SK-N-SH (cell line): ENCODE results near the gene PSMC5. TPM values are rescaled to one million over a fixed set of nuclear protein-coding genes. Genes with fewer than 3 reads are reported as not detected.

Experiments used
- CTCF ChIA-PET: fragments of 300-600, 350-600 bp; formaldehyde crosslinking; extraction: SDS; loops from one replicate; lab custom pipeline; 2021; lab: Yijun Ruan, JAX
- POLR2A ChIA-PET: fragments of 350-600 bp; sonication (Branson Sonifier 250); formaldehyde crosslinking; extraction: SDS; loops from one replicate; lab custom pipeline; 2020; ENCODE audit warnings: antibody characterized with exemption, inconsistent platforms; lab: Yijun Ruan, JAX
- DNase-seq: peaks from one replicate; pipeline ENCODE4 v3.0.0; 2012
- H2AFZ ChIP-seq: fragments of 200-600 bp; sonication (generic); 2 replicates; pipeline ENCODE4 v1.8.1; 2016; ENCODE audit warnings: antibody characterized with exemption, mild to moderate bottlenecking, low read depth
- H3F3A ChIP-seq: fragments of 200-600 bp; sonication (generic); replicated peaks from 2 replicates; pipeline ENCODE3; 2016; ENCODE audit warnings: antibody characterized with exemption, mild to moderate bottlenecking; ENCODE audit not compliant: insufficient read depth
- H3K27ac ChIP-seq, 2 experiments: fragments of 200-500 bp in 1 of 2; fragments of 200-600 bp in 1 of 2; sonication (Bioruptor generic) in 1 of 2; sonication (generic), shearing (Covaris generic) in 1 of 2; 2 replicates each; pipeline versions ENCODE4 v1.5.1 to v1.6.1; 2014 to 2016; ENCODE audit warnings: low read depth in 2 of 2, inconsistent platforms in 1 of 2, low read length in 1 of 2, mild to moderate bottlenecking in 1 of 2, mixed read lengths in 1 of 2
- H3K27me3 ChIP-seq: fragments of 200-600 bp; sonication (generic), shearing (Covaris generic); 2 replicates; pipeline ENCODE4 v1.6.1; 2016; ENCODE audit warnings: mixed run types; ENCODE audit not compliant: insufficient read depth
- H3K36me3 ChIP-seq, 2 experiments: fragments of 200-500 bp in 1 of 2; fragments of 200-600 bp in 1 of 2; sonication (Bioruptor generic) in 1 of 2; sonication (generic) in 1 of 2; replicated peaks in 1 of 2; 2 replicates each; pipeline versions ENCODE3 to v1.5.1; 2014 to 2016; ENCODE audit warnings: low read length in 1 of 2, mild to moderate bottlenecking in 1 of 2; ENCODE audit not compliant: insufficient read depth in 2 of 2, control insufficient read depth in 1 of 2
- H3K4me1 ChIP-seq, 2 experiments: fragments of 200-500 bp in 1 of 2; fragments of 200-600 bp in 1 of 2; sonication (Bioruptor generic) in 1 of 2; sonication (generic), shearing (Covaris generic) in 1 of 2; 2 replicates each; pipeline versions ENCODE4 v1.5.1 to v1.6.1; 2014 to 2016; ENCODE audit warnings: low read depth in 1 of 2, low read length in 1 of 2, mixed run types in 1 of 2; ENCODE audit not compliant: insufficient read depth in 2 of 2, control insufficient read depth in 1 of 2
- H3K4me2 ChIP-seq: fragments of 200-600 bp; sonication (generic), shearing (Covaris generic); 2 replicates; pipeline ENCODE4 v1.6.1; 2017; ENCODE audit warnings: mixed run types
- H3K4me3 ChIP-seq, 2 experiments: fragments of 200-500 bp in 1 of 2; fragments of 200-600 bp in 1 of 2; sonication (Bioruptor generic) in 1 of 2; sonication (generic), shearing (Covaris generic) in 1 of 2; 2 replicates each; pipeline versions ENCODE4 v1.5.1 to v1.8.1; 2014 to 2016; ENCODE audit warnings: low read depth in 2 of 2, inconsistent platforms in 1 of 2, low read length in 1 of 2, mild to moderate bottlenecking in 1 of 2, mixed read lengths in 1 of 2, moderate library complexity in 1 of 2
- H3K79me2 ChIP-seq: fragments of 200-600 bp; sonication (generic); 2 replicates; pipeline ENCODE4 v1.8.1; 2017; ENCODE audit warnings: mild to moderate bottlenecking; ENCODE audit not compliant: insufficient read depth
- H3K9ac ChIP-seq: fragments of 200-600 bp; sonication (generic); 2 replicates; pipeline ENCODE4 v1.6.1; 2017; ENCODE audit warnings: mixed run types
- H3K9me2 ChIP-seq: fragments of 200-600 bp; sonication (generic); 2 replicates; pipeline ENCODE4 v1.6.1; 2017; ENCODE audit warnings: mixed run types
- H3K9me3 ChIP-seq: fragments of 200-600 bp; sonication (generic); 2 replicates; pipeline ENCODE4 v1.6.1; 2017; ENCODE audit warnings: mixed run types, mild to moderate bottlenecking, moderate library complexity
- H4K20me1 ChIP-seq: fragments of 200-600 bp; sonication (generic); 2 replicates; pipeline ENCODE4 v1.6.1; 2017; ENCODE audit warnings: mild to moderate bottlenecking, mixed run types; ENCODE audit not compliant: insufficient read depth
- CHD2 ChIP-seq: fragments of 150-350 bp; IDR thresholded peaks from 2 replicates; pipeline ENCODE4 v1.6.1; 2018; ENCODE audit warnings: low read length; ENCODE audit not compliant: partially characterized antibody
- EP300 ChIP-seq, 2 experiments: IDR thresholded peaks; 2 replicates each; pipeline versions ENCODE4 v1.4.0 to v1.6.1; 2012; ENCODE audit warnings: borderline replicate concordance in 1 of 2, low read depth in 1 of 2, low read length in 1 of 2
- EZH2phosphoT487 ChIP-seq: fragments of 200-600 bp; sonication (generic); IDR thresholded peaks from 2 replicates; pipeline ENCODE4 v1.6.1; 2017; ENCODE audit warnings: low read depth, mixed run types, mild to moderate bottlenecking, antibody characterized with exemption, moderate library complexity, borderline replicate concordance
- FOSL2 ChIP-seq: IDR thresholded peaks from 2 replicates; pipeline ENCODE4 v1.4.0; 2012; ENCODE audit warnings: low read depth, mild to moderate bottlenecking, moderate library complexity, borderline replicate concordance
- FOXJ3 ChIP-seq: sonication (generic); formaldehyde crosslinking; IDR thresholded peaks from 2 replicates; pipeline ENCODE4 v1.5.1; 2020; ENCODE audit warnings: mild to moderate bottlenecking, missing genetic modification reagents
- FOXM1 ChIP-seq: IDR thresholded peaks from 2 replicates; pipeline ENCODE4 v1.4.0; 2012; ENCODE audit warnings: low read depth, mild to moderate bottlenecking
- GABPA ChIP-seq: IDR thresholded peaks from 2 replicates; pipeline ENCODE4 v1.4.0; 2012; ENCODE audit warnings: low read depth, mild to moderate bottlenecking
- GATA2 ChIP-seq: sonication (generic); formaldehyde crosslinking; IDR thresholded peaks from 2 replicates; pipeline ENCODE4 v1.5.0; 2020; ENCODE audit warnings: mild to moderate bottlenecking, missing genetic modification reagents
- JUND ChIP-seq: IDR thresholded peaks from 2 replicates; pipeline ENCODE4 v1.4.0; 2012
- NFIC ChIP-seq: IDR thresholded peaks from 2 replicates; pipeline ENCODE4 v1.4.0; 2012; ENCODE audit warnings: borderline replicate concordance
- POLR2AphosphoS5 ChIP-seq: IDR thresholded peaks from 2 replicates; pipeline ENCODE4 v1.6.1; 2012; ENCODE audit warnings: low read depth, low read length
- RAD21 ChIP-seq: IDR thresholded peaks from 2 replicates; pipeline ENCODE4 v1.6.1; 2012; ENCODE audit warnings: mild to moderate bottlenecking, low read length
- RFX5 ChIP-seq: IDR thresholded peaks from 2 replicates; pipeline ENCODE4 v1.6.1; 2012; ENCODE audit warnings: mild to moderate bottlenecking, improper control_type of control experiment, low read length
- RXRA ChIP-seq: IDR thresholded peaks from 2 replicates; pipeline ENCODE4 v1.4.0; 2012; ENCODE audit warnings: low read depth, mild to moderate bottlenecking, borderline replicate concordance
- SIN3A ChIP-seq: IDR thresholded peaks from 2 replicates; pipeline ENCODE4 v1.6.1; 2012; ENCODE audit warnings: low read depth, mild to moderate bottlenecking, low read length, moderate library complexity, borderline replicate concordance
- SMC3 ChIP-seq: IDR thresholded peaks from 2 replicates; pipeline ENCODE4 v1.6.1; 2012; ENCODE audit warnings: low read depth, low read length, improper control_type of control experiment
- TAF1 ChIP-seq: IDR thresholded peaks from 2 replicates; pipeline ENCODE4 v1.6.1; 2012; ENCODE audit warnings: low read depth, mild to moderate bottlenecking, low read length, moderate library complexity, borderline replicate concordance
- TCF12 ChIP-seq: IDR thresholded peaks from 2 replicates; pipeline ENCODE4 v1.4.0; 2012
- TEAD4 ChIP-seq: IDR thresholded peaks from 2 replicates; pipeline ENCODE4 v1.4.0; 2012; ENCODE audit warnings: mild to moderate bottlenecking, borderline replicate concordance; ENCODE audit not compliant: insufficient read depth
- WGBS: methylation state at CpG from one replicate; pipeline ENCODE4 v1.1.6; 2017; ENCODE audit warnings: low lambda C conversion rate; 5-methylcytosine and 5-hydroxymethylcytosine counted together
- polyA plus RNA-seq, 3 experiments: library from polyadenylated mRNA; depleted of rRNA; stranded (reverse); fragments of >200 nt; gene quantifications; 2 replicates each; pipeline ENCODE4 v1.2.3, GENCODE V29; 2012
- TF ChIP-seq, protein P1 (sequence below): IDR thresholded peaks from 2 replicates; pipeline ENCODE4 v1.4.0; 2012; ENCODE audit warnings: low read depth
- TF ChIP-seq, protein P2 (sequence below): fragments of 200-600 bp; sonication (generic); IDR thresholded peaks from 2 replicates; pipeline ENCODE4 v1.6.1; 2017; ENCODE audit warnings: antibody characterized with exemption, mild to moderate bottlenecking, moderate library complexity
- TF ChIP-seq, protein P3 (sequence below): IDR thresholded peaks from 2 replicates; pipeline ENCODE4 v1.4.0; 2012; ENCODE audit warnings: low read depth, borderline replicate concordance
- TF ChIP-seq, protein P4 (sequence below): IDR thresholded peaks from 2 replicates; pipeline ENCODE4; 2012

The PSMC5 gene
- 424 and 468 TPM in 2 replicates for polyA plus RNA-seq (2012; rRNA removed)
- 441 and 497 TPM in 2 replicates for polyA plus RNA-seq (2012; cell fraction: cytosol; rRNA removed)
- 369 and 384 TPM in 2 replicates for polyA plus RNA-seq (2012; cell fraction: nucleus; rRNA removed)

DNA sequence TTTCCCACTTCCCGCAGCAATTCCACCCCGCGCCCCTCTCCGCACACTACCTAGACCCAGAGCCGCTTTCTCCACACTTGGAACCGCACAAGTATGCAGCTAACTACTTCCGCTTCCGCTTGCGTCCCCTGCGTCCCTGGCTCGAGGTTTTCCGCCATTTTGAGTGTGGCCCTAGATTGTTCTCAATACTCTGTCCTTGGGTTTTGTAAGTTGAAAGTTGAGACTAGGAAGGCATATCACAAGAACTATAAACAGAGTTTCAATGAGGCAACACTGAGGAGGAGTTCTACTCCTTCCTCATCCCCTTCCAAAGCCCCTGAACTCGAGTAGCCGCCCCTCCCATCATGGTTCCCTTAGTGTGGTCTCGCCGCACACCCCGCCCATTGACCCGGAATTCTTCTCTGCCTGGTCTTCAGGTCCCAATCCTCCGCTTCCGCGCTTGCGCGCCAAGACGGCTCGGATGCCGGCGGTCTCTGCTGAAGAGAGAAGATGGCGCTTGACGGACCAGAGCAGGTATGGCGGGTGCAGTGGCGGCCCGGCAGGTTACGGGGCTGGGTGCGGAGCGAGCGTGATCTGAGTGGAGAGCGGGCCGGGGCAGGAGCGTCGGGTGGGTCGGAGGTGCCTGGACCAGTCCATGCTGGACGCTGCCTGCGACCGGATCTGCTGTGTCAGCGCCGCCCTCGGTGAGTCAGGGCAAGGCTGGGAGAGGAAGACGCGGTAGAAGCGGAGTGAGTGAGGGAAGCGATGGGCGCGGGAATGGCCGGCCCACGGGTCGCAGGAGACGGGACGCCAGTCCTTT is at the start of gene PSMC5, which contains the start of gene FTSJ3:
Gene PSMC5, plus strand, starts transcription at position 430 of the 799 bp plus-strand sequence. Its CDS starts 60 bp downstream, at position 490.
Gene FTSJ3, minus strand, starts transcription at position 662 of the 799 bp plus-strand sequence. CDS start 761 bp downstream, outside the sequence.
- Histone ChIP-seq H3K9me2 (no peaks in the 10 kb centered on the region), H3K4me1 (peaks cover 9 to 37% of the 10 kb centered on the region in 2 experiments; a peak in 2 of 4 replicates), H3K9ac (peak within 1 kb of the TSS; percentile 88), H3K4me3 (peak within 1 kb of the TSS; percentile 94 to 100), H3K27me3 (no peaks in the 10 kb centered on the region), H3K79me2 (peaks cover 66% of the 10 kb centered on the region), H3K9me3 (no peaks in the 10 kb centered on the region), H3K4me2 (peak within 1 kb of the TSS; percentile 93), H3F3A (peaks cover 24% of the 10 kb centered on the region), H3K36me3 (peaks cover 76 to 77% of the 10 kb centered on the region in 2 experiments), H3K27ac (peak within 1 kb of the TSS; percentile 90 to 99), H4K20me1 (0 out of 2 replicates have a peak, but pooled peaks cover 8% of the 10 kb centered on the region), H2AFZ (peak within 1 kb of the TSS; percentile 67)
- ChIA-PET CTCF (interaction anchor here (0.6 to 7.4 kb wide), 17 partner anchors 7 to 65 kb away, joined by 3 to 96 read pairs (median 5); partner anchors contain the start of genes CCDC47, DDX42, GH2 and SMARCD2), POLR2A (interaction anchor here (0.6 to 9.1 kb wide), 10 partner anchors 9 to 679 kb away, joined by 3 to 108 read pairs (median 3); partner anchors contain the start of genes CCDC47, DDX42, DDX5 and SMARCD2)
- 1% methylated on average over 58 of the region's 58 CpGs for WGBS
- peak; percentile 95 for DNase-seq
- peak; percentile 33; the same call in 1 of the 2 replicates for TF ChIP-seq FOSL2
- TF ChIP-seq TEAD4, result no peak
- no peak for TF ChIP-seq EZH2phosphoT487
- TF ChIP-seq SMC3, result no peak
- no peak for TF ChIP-seq RFX5
- no peak; a peak in 1 of 4 replicates for TF ChIP-seq EP300 (IDR thresholded peaks at IDR 0.05; ENCODE audit: borderline replicate concordance in 1 of 2, low read depth in 1 of 2, low read length in 1 of 2)
- TF ChIP-seq RXRA, result no peak
- TF ChIP-seq SIN3A, result peak; percentile 92; the same call in 1 of the 2 replicates
- TF ChIP-seq, protein P1, sequence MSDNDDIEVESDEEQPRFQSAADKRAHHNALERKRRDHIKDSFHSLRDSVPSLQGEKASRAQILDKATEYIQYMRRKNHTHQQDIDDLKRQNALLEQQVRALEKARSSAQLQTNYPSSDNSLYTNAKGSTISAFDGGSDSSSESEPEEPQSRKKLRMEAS, result peak; percentile 97
- 0 out of 2 replicates have a peak, but pooled peaks have one; percentile 15 for TF ChIP-seq FOXJ3 (CRISPR knock-in tag)
- TF ChIP-seq, protein P2, sequence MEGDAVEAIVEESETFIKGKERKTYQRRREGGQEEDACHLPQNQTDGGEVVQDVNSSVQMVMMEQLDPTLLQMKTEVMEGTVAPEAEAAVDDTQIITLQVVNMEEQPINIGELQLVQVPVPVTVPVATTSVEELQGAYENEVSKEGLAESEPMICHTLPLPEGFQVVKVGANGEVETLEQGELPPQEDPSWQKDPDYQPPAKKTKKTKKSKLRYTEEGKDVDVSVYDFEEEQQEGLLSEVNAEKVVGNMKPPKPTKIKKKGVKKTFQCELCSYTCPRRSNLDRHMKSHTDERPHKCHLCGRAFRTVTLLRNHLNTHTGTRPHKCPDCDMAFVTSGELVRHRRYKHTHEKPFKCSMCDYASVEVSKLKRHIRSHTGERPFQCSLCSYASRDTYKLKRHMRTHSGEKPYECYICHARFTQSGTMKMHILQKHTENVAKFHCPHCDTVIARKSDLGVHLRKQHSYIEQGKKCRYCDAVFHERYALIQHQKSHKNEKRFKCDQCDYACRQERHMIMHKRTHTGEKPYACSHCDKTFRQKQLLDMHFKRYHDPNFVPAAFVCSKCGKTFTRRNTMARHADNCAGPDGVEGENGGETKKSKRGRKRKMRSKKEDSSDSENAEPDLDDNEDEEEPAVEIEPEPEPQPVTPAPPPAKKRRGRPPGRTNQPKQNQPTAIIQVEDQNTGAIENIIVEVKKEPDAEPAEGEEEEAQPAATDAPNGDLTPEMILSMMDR, result peak; percentile 56
- TF ChIP-seq RAD21, result no peak
- TF ChIP-seq FOXM1, result no peak
- peak; percentile 11; the same call in 1 of the 2 replicates for TF ChIP-seq TCF12
- peak; percentile 77 for TF ChIP-seq CHD2
- TF ChIP-seq, protein P3, sequence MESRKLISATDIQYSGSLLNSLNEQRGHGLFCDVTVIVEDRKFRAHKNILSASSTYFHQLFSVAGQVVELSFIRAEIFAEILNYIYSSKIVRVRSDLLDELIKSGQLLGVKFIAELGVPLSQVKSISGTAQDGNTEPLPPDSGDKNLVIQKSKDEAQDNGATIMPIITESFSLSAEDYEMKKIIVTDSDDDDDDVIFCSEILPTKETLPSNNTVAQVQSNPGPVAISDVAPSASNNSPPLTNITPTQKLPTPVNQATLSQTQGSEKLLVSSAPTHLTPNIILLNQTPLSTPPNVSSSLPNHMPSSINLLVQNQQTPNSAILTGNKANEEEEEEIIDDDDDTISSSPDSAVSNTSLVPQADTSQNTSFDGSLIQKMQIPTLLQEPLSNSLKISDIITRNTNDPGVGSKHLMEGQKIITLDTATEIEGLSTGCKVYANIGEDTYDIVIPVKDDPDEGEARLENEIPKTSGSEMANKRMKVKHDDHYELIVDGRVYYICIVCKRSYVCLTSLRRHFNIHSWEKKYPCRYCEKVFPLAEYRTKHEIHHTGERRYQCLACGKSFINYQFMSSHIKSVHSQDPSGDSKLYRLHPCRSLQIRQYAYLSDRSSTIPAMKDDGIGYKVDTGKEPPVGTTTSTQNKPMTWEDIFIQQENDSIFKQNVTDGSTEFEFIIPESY, result no peak
- peak; percentile 99 for TF ChIP-seq TAF1
- peak; percentile 98 for TF ChIP-seq GABPA
- TF ChIP-seq GATA2 (CRISPR knock-in tag), result no peak
- TF ChIP-seq POLR2AphosphoS5, result peak; percentile 93
- TF ChIP-seq, protein P4, sequence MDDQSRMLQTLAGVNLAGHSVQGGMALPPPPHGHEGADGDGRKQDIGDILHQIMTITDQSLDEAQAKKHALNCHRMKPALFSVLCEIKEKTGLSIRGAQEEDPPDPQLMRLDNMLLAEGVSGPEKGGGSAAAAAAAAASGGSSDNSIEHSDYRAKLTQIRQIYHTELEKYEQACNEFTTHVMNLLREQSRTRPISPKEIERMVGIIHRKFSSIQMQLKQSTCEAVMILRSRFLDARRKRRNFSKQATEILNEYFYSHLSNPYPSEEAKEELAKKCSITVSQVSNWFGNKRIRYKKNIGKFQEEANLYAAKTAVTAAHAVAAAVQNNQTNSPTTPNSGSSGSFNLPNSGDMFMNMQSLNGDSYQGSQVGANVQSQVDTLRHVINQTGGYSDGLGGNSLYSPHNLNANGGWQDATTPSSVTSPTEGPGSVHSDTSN, result no peak
- no peak for TF ChIP-seq NFIC
- TF ChIP-seq JUND, result no peak
